ENCODE measurements around the gene TRIM72. TPM values are rescaled to one million over a fixed set of nuclear protein-coding genes. Genes with fewer than 3 reads are reported as not detected.

The TRIM72 gene
- total RNA-seq, 2 donors from 2014 or later = 0.02 TPM; not detected in 1

DNA sequence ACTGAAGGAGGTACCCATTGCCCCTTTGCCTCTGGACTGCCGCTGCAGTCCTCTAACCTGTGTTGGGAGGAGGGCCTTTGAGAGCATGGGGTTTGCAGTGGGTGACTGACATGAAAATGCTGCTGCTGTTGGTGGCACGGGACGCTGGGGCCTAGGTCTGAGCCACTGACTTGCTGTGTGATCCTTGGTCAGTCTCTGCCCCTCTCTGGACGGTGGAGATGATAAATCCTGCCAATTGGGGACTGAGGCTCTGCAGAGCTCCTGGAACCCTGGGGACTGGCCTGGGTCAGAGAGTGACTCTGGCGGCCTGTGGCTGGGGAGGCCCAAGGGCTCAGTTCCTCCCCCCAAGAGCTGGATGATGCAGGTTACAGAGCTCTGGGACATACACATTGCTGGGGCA is 9.1 kb downstream of the TRIM72 start:
- Histone ChIP-seq H3K4me3 (no peak overlapping the region), H3K4me1 (no peaks in the 10 kb centered on the region), H3K36me3 (no peaks in the 10 kb centered on the region), H3K27me3 (no peaks in the 10 kb centered on the region), H3K27ac (no peak overlapping the region), H3K9ac (ENCODE audit: low read depth in 2 of 2, low read length in 2 of 2) (no peak overlapping the region), H3K9me3 (no peaks in the 10 kb centered on the region)
- intact Hi-C loops (cut with DNase I) = no loop called here
- TF ChIP-seq, protein P1, sequence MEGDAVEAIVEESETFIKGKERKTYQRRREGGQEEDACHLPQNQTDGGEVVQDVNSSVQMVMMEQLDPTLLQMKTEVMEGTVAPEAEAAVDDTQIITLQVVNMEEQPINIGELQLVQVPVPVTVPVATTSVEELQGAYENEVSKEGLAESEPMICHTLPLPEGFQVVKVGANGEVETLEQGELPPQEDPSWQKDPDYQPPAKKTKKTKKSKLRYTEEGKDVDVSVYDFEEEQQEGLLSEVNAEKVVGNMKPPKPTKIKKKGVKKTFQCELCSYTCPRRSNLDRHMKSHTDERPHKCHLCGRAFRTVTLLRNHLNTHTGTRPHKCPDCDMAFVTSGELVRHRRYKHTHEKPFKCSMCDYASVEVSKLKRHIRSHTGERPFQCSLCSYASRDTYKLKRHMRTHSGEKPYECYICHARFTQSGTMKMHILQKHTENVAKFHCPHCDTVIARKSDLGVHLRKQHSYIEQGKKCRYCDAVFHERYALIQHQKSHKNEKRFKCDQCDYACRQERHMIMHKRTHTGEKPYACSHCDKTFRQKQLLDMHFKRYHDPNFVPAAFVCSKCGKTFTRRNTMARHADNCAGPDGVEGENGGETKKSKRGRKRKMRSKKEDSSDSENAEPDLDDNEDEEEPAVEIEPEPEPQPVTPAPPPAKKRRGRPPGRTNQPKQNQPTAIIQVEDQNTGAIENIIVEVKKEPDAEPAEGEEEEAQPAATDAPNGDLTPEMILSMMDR (IDR thresholded peaks at IDR 0.05) = no peak
- DNase-seq = no peak

DNA sequence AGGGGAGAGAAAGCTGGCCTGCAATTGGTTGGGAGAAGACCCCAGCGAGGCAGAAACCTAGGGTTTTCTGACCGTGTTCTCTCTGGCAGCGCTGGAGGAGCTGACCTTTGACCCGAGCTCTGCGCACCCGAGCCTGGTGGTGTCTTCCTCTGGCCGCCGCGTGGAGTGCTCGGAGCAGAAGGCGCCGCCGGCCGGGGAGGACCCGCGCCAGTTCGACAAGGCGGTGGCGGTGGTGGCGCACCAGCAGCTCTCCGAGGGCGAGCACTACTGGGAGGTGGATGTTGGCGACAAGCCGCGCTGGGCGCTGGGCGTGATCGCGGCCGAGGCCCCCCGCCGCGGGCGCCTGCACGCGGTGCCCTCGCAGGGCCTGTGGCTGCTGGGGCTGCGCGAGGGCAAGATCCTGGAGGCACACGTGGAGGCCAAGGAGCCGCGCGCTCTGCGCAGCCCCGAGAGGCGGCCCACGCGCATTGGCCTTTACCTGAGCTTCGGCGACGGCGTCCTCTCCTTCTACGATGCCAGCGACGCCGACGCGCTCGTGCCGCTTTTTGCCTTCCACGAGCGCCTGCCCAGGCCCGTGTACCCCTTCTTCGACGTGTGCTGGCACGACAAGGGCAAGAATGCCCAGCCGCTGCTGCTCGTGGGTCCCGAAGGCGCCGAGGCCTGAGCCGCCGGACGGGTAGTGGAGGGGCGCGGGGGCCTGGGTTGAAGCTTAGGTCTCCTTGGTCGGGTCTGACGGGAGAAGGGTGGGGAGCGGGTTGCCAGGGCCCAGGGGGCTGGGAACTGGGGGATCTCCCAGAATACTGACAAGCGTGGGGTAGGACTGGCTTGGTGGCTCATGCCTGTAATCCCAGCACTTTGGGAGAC is 10.4 kb downstream of the TRIM72 start:
- Histone ChIP-seq H3K4me3 (no peak overlapping the region), H3K27ac (no peak overlapping the region), H3K4me1 (no peaks in the 10 kb centered on the region), H3K36me3 (no peaks in the 10 kb centered on the region), H3K27me3 (no peaks in the 10 kb centered on the region), H3K9ac (ENCODE audit: low read depth in 2 of 2, low read length in 2 of 2) (no peak overlapping the region), H3K9me3 (no peaks in the 10 kb centered on the region)
- intact Hi-C loops (cut with DNase I) = no loop called here
- no peak for DNase-seq
- TF ChIP-seq, protein P1 (IDR thresholded peaks at IDR 0.05) = no peak

DNA sequence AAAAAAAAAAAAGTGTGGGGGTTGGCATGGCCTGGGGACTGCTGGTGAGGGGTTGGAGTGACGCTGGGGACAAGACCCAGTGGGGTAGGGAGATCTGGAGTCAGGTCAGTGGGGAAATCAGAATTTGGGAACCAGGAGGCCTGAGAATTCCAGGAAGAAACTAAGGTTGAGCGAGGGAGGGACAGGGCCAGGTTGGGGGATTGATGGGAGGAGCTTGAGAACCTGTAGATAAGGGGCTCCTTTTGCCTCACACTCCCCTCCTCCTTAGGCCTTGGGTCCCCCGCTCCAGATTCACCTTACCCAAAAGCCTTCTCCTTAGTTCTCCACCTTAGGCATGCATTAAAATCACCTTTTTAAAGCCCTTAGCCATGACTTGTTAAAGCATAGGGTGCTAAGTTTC is 11.3 kb downstream of the TRIM72 start:
- Histone ChIP-seq H3K9me3 (no peaks in the 10 kb centered on the region), H3K27ac (no peak overlapping the region), H3K36me3 (no peaks in the 10 kb centered on the region), H3K9ac (ENCODE audit: low read depth in 2 of 2, low read length in 2 of 2) (no peak overlapping the region), H3K4me1 (no peaks in the 10 kb centered on the region), H3K4me3 (no peak overlapping the region), H3K27me3 (no peaks in the 10 kb centered on the region)
- intact Hi-C loops (cut with DNase I) = no loop called here
- TF ChIP-seq, protein P1 (IDR thresholded peaks at IDR 0.05) = no peak
- DNase-seq = no peak

DNA sequence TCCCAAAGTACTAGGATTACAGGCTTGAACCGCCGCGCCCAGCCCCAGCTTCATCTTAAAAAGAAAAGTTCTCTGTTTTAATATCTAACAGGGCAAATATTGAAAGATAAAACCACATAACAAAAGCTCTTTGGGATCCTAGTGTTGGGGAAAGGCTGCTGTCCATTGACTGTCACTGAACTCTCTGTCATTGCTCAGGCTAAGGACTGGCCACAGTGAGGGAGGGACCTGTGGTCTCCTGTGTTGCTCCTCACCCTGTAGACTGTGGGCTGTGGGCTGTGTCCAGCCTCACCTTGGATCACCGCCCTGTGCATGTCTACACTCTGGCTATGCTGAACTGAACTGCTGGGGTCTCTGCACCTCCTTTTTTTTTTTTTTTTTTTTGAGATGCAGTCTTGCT is 14.3 kb downstream of the TRIM72 start:
- intact Hi-C loops (cut with DNase I) = no loop called here
- H3K27me3 ChIP-seq = no peaks in the 10 kb centered on the region
- no peak overlapping the region for H3K27ac ChIP-seq
- no peaks in the 10 kb centered on the region for H3K4me1 ChIP-seq
- no peaks in the 10 kb centered on the region for H3K9me3 ChIP-seq
- no peak overlapping the region for H3K4me3 ChIP-seq
- TF ChIP-seq, protein P1 (IDR thresholded peaks at IDR 0.05) = no peak
- H3K9ac ChIP-seq (ENCODE audit: low read depth in 2 of 2, low read length in 2 of 2) = no peak overlapping the region
- DNase-seq = no peak
- no peaks in the 10 kb centered on the region for H3K36me3 ChIP-seq

DNA sequence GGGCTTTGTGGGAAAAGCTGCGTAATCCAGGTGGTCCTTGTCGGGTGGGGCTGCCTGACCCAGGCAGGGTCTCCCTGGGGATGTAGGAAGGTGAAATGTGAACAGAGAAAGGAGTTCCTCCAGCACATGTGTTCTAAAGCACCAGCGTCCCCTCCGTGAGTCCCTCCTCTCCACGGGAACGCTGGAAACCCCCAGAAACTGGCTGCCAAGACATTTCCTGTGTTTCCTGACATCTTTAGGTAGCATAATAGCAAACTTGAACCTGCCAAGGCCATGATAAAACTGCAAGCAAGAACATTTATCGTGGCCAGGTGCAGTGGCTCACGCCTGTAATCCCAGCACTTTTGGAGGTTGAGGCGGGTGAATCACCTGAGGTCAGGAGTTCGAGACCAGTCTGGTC is 15.6 kb downstream of the TRIM72 start:
- H3K27me3 ChIP-seq = no peaks in the 10 kb centered on the region
- H3K4me3 ChIP-seq = no peak overlapping the region
- no peak for DNase-seq
- no peak overlapping the region for H3K27ac ChIP-seq
- no peaks in the 10 kb centered on the region for H3K9me3 ChIP-seq
- H3K4me1 ChIP-seq = no peaks in the 10 kb centered on the region
- no peaks in the 10 kb centered on the region for H3K36me3 ChIP-seq
- H3K9ac ChIP-seq (ENCODE audit: low read depth in 2 of 2, low read length in 2 of 2) = no peak overlapping the region
- TF ChIP-seq, protein P1 (IDR thresholded peaks at IDR 0.05) = no peak
- intact Hi-C loops (cut with DNase I) = no loop called here
